Measurements from ENCODE around the gene CCDC51.

The CCDC51 gene

DNA sequence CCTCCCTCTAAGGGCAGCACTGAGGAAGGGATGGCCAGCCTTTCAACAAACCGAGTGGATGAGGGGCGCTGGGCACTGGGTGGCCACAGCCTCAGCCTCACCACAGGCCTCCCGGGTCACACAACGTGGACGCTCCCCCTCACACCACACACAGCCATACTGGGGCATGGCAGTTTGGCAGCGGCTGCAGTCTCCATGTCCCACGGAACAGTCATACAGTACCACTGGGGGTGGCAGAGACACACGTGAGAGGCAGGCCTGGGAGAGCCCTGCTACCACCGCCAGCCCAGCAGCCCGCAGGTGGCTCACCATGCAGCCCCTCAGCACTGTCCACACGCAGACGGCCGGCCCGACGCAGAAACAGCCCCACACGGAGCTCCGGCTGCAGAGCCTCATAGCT lies 21.8 kb downstream of the CCDC51 start:
- no peak for DNase-seq

- DNase-seq: no peak
Measured at GRCh38 chr3:48417529-48418108, 22.3 kb downstream of the CCDC51 start.

GRCh38 chr3:48416546-48416945 lies 23.4 kb downstream of the CCDC51 start:
- no peak for DNase-seq

DNA sequence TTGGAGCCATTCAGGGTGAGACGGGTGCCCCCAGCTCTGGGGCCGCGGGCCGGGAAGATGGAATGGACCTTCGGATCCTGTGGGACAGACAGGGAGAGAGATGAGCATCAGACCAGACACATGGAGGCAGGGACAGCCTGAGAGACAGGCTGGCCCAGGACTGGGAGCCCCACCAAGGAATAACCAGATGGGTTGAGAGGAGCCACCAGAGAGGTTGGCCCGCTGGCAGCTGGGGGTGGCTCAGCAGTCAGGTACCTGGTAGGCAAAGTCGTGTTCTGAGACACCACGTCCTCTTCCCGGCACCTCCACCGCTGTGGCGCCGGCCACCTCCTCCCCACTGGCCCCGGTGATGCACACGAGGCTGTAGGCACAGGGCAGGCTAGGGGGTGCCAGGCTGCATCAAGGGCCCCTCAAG lies 23.8 kb downstream of the CCDC51 start:
- DNase-seq: no peak

- no peak for DNase-seq
Measured at GRCh38 chr3:48415251-48415953, 24.5 kb downstream of the CCDC51 start.

DNA sequence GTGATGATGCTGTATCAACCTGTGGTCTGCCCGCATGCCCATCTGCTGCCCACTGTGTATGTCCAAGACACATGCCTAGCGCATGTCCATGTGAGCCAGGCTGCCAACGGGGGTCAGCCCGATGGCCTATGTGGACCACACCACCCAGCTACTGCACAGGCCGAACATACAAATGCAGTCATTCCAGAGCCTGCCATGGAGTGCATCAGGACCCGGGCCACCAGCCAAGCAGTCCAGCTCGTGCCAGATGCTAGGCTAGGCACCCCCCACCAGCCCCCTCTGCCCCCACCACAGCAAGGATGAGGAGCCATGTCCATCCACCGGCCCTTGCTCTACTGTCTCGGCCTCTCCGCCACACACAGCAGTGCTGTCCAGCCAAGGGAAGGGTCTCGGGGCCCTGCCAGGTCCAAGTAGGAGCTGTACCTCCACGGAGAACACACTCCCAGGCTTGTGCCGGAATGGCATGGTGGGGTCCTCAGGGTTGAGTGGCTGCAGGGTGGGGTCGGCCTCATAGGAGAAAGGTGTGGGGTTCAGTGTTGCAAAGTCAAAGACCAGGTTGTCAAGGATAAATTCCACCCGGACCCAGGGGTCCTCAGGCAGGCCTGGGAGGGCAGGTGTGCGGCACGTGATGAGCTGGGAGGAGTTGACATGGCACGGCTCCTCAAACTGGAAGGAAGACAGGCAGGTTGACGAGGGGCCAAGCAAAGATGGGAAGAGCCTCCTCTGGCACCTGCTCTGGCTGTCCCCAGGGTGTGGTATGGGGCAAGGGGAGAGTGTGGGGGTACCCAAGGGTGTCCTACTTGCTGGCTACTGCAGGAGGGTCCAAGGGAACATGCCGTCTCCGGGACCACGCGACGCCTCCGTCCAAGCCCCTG lies 25.3 kb downstream of the CCDC51 start:
- DNase-seq: no peak

- no peak for DNase-seq
Measured at GRCh38 chr3:48413611-48414010, 26.3 kb downstream of the CCDC51 start.

- DNase-seq: no peak
Measured at GRCh38 chr3:48413086-48413485, 26.8 kb downstream of the CCDC51 start.

GRCh38 chr3:48412375-48413001 lies 27.4 kb downstream of the CCDC51 start:
- no peak for DNase-seq

DNA sequence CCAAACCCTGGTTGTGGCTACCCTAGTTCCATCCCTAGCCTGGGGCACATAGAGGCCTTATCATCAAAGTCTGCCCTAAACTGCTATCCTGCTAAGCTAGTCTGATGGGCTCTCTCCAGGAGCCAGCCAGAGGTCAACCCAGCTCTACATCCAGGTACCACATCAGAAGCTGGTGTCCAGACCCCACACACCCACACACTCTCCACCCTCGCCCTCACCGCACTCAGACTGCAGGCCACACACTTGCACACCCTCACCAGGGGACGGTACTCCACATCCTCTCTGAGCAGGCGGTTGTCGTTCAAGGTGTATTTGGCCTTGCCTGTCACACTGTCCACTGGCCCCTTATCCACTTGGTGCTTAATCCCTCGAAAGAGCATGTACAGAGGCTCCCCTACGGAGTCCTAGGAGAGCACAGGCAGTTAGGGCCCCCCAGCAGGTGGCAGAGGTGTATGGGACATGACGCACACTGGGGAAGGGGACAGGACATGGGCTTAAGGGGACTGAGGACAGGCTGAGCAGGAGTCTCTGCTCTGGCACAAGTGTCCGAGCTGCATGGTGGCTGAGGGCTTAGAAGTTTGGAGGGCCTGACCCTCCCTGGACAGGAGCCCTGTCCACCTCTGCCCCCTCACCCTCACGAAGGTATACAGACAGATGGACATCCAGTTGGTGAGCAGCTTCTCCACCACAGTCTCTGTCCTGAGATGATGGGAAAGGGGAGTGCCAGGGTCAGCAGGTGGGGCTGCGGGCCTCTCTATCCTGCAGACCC lies 28.1 kb downstream of the CCDC51 start:
- DNase-seq: no peak

DNA sequence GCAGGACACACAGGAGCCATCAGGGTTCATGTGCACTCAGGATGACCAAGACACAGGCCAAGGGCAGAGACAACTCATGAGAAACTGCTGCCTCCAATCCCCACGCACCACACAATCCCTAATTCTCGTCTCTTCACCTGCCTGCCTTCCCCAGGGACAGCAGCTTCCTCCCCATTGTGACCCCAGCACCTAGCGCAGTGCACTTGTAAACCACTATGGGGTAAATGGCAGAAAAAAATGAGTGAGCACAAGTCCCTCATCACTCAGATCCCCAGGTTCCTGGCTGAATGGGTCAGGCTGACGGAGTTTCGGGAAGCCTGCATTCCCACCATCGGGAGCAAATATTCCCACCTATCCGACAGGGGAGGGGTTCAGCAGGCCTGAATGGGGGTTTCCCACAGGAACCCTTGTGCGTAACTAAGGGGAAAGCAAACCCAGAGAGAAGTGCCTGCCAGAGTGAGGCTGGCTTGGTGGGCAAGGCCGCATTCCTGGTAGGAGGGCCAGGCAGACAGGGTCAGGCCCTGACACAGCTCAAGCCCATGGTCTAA lies 28.8 kb downstream of the CCDC51 start:
- no peak for DNase-seq

DNA sequence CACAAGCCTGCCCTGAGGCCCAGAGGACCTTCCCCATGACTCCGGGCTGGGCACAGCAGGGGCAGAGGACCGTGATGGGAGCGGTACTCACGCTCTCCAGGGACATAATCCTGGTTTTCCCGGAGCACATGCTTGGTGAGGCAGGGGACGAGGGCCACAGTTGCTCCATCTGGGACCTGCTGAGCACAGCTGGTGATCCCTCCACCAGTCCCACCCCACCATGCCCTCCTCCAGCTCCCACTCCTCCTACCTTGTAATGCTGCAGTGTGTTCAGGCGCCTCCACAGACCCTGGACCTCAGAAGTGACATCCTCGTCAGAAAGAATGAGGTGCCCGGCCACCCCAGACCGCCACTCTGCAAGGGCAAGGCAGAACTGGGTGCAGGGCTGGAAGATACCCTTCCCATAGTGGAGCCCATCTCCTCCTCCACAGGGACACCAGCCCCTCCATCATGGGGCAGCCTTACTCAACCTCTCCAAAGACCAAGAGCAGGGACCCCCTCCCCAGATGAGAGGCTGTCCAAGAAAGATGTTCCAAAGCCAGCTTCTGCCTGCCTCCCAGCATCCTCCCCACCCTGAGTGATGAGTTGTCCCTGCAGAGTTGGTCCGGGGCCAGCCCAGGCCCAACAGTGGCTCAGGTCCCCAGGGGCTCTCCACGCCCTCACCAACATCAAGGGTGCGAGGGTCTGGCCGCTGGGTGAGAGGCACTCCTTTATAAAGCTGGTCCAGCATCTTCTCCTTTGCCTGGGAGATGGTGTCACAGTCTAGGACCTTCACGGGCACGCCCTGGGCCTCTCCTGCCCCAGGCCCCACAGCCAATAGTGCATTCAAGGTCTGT lies 29.5 kb downstream of the CCDC51 start:
- DNase-seq: no peak

DNA sequence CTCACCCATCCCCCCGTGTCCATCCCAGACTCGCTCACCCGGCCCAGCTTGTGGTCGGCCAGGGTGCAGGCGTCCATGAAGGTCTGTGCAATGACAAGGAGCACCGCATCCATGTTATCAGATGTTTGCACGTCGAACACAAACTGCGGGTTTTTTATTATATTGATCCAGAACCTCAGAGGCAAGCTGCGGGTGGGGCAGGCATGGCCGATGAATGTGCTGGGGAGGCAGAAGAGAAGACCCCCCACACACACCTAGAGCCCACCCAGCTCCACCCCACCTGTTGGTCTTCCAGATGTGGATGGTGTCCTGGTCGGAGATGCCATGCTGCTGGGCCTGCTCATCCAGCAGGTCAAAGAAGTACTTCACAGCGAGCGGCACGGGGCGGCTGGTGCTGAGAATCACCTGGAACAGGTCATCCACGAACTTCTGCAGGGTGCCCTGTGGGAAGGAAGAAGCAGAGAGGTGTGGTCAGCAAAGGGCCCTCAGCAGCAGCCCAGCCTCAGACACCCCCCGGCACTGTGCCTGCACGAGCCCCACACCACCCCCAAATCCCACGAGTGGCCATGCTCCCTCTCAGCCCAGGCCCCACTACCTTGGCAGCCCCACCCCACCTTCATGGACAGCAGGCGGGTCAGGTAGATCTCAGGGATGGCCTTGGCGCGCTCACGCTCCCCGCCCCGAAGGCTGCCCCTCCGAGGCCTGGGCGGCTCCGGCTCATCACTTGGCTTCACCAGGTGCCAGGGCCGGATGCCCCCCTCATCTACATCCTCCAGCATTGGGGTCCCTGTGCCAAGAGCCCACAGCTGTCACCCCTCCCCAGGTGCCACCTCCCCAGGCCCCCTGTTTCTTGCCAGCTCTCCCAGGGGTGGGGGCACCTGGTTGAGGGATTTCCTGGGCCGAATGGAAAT lies 30.4 kb downstream of the CCDC51 start:
- no peak for DNase-seq

- DNase-seq: no peak
Measured at GRCh38 chr3:48408823-48409281, 31.1 kb downstream of the CCDC51 start.

- no peak for DNase-seq
Measured at GRCh38 chr3:48407542-48408099, 32.3 kb downstream of the CCDC51 start.

- DNase-seq: no peak
Measured at GRCh38 chr3:48406443-48407431, 33.2 kb downstream of the CCDC51 start.

DNA sequence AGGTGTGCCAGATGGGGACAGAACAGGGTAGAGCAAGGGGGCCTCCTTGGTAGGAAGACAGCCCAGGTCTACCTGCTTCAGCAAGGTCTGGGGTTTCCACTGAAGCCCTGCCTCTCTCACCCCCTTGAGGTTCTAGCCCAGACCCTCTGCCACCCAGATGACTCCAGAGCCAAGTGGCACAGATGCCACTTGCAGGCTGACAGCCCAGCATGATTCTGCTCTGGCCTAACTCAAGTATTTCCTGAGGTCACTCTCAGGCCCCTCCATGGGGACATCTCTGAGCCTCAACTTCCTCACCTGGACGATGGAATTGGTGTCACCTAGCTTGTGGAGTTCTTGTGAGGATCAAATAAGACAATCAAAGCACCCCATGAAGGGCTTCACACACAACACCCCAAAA lies 33.9 kb downstream of the CCDC51 start:
- no peak for DNase-seq

- DNase-seq: no peak
Measured at GRCh38 chr3:48405343-48405881, 34.5 kb downstream of the CCDC51 start.

Data from CD4-positive, alpha-beta T cell treated with Interleukin-10 for 1 hour (primary cell).